ENCODE measurements around the gene CORO7.

GRCh38 chr16:4450931-4451519, 34.6 kb upstream of the CORO7 start:
- TF ChIP-seq CTCF (IDR thresholded peaks at IDR 0.05) (no peak), POLR2A (IDR thresholded peaks at IDR 0.05) (no peak)
